ENCODE results near the gene MRPL44. TPM values are rescaled to one million over a fixed set of nuclear protein-coding genes. Genes with fewer than 3 reads are reported as not detected.

MRPL44 gene
- total RNA-seq, 1 donor from 2014 or later = 70.8 TPM

- Mint-ChIP-seq H3K27ac (no peak overlapping the region), H3K9me3 (no peaks in the 10 kb centered on the region), H3K4me1 (no peaks in the 10 kb centered on the region), H3K36me3 (peaks cover 5% of the 10 kb centered on the region), H3K27me3 (ENCODE audit: insufficient read depth, low read depth) (peaks cover 2% of the 10 kb centered on the region), H3K4me3 (no peak overlapping the region)
- no peaks in the 10 kb centered on the region for H3K27me3 ChIP-seq
- H3K9me3 ChIP-seq (ENCODE audit: low read depth) = no peaks in the 10 kb centered on the region
- no peak overlapping the region for H2AFZ ChIP-seq (replicated peaks)
- no peaks in the 10 kb centered on the region for H4K20me1 ChIP-seq (ENCODE audit: low read depth)
- no peak for TF ChIP-seq EZH2 (IDR thresholded peaks at IDR 0.05)
- no peak for TF ChIP-seq CTCF (IDR thresholded peaks at IDR 0.05)
- TF ChIP-seq EZH2phosphoT487 (IDR thresholded peaks at IDR 0.05) = no peak
- no peak overlapping the region for H3K4me3 ChIP-seq
- no peak overlapping the region for H3K9ac ChIP-seq
- H3K4me1 ChIP-seq = no peaks in the 10 kb centered on the region
- no peak overlapping the region for H3K27ac ChIP-seq
- H3K79me2 ChIP-seq (ENCODE audit: low read depth) = no peaks in the 10 kb centered on the region
- no peak for DNase-seq (ENCODE audit: low spot score)
- no peak overlapping the region for H3K4me2 ChIP-seq
- no peaks in the 10 kb centered on the region for H3F3A ChIP-seq (ENCODE audit: low read depth)
- H3K36me3 ChIP-seq = no peaks in the 10 kb centered on the region
Observed at GRCh38 chr2:223980803-223981202, 23.5 kb downstream of the MRPL44 start.

- Histone ChIP-seq H3K36me3 (no peaks in the 10 kb centered on the region), H3F3A (ENCODE audit: low read depth) (no peaks in the 10 kb centered on the region), H3K4me2 (no peak overlapping the region), H3K9ac (no peak overlapping the region), H4K20me1 (ENCODE audit: low read depth) (no peaks in the 10 kb centered on the region), H3K4me3 (no peak overlapping the region), H3K9me3 (ENCODE audit: low read depth) (no peaks in the 10 kb centered on the region), H3K27ac (no peak overlapping the region), H2AFZ (replicated peaks) (no peak overlapping the region), H3K4me1 (no peaks in the 10 kb centered on the region), H3K27me3 (no peaks in the 10 kb centered on the region), H3K79me2 (ENCODE audit: low read depth) (no peaks in the 10 kb centered on the region)
- Mint-ChIP-seq H3K27me3 (ENCODE audit: insufficient read depth, low read depth) (peaks cover 2% of the 10 kb centered on the region), H3K9me3 (no peaks in the 10 kb centered on the region), H3K4me3 (no peak overlapping the region), H3K4me1 (no peaks in the 10 kb centered on the region), H3K36me3 (peaks cover 5% of the 10 kb centered on the region), H3K27ac (no peak overlapping the region)
- TF ChIP-seq EZH2 (IDR thresholded peaks at IDR 0.05) = no peak
- no peak for TF ChIP-seq CTCF (IDR thresholded peaks at IDR 0.05)
- no peak for TF ChIP-seq EZH2phosphoT487 (IDR thresholded peaks at IDR 0.05)
- DNase-seq (ENCODE audit: low spot score) = no peak
Observed at GRCh38 chr2:223981241-223981640, 24.0 kb downstream of the MRPL44 start.

- no peaks in the 10 kb centered on the region for H3K4me1 Mint-ChIP-seq
- no peak overlapping the region for H3K4me3 ChIP-seq
- DNase-seq (ENCODE audit: low spot score) = peak; percentile 58
- H3K27me3 Mint-ChIP-seq (ENCODE audit: insufficient read depth, low read depth) = peaks cover 3% of the 10 kb centered on the region
- no peaks in the 10 kb centered on the region for H3K79me2 ChIP-seq (ENCODE audit: low read depth)
- H3K27me3 ChIP-seq = no peaks in the 10 kb centered on the region
- H3K9ac ChIP-seq = no peak overlapping the region
- H3K9me3 Mint-ChIP-seq = no peaks in the 10 kb centered on the region
- H3K4me2 ChIP-seq = no peak overlapping the region
- peak overlapping the region; percentile 9 for H2AFZ ChIP-seq (replicated peaks)
- TF ChIP-seq EZH2phosphoT487 (IDR thresholded peaks at IDR 0.05) (no peak), EZH2 (IDR thresholded peaks at IDR 0.05) (no peak), CTCF (IDR thresholded peaks at IDR 0.05) (peak; percentile 40)
- peak overlapping the region; percentile 77 for H3K27ac Mint-ChIP-seq
- H4K20me1 ChIP-seq (ENCODE audit: low read depth) = no peaks in the 10 kb centered on the region
- H3K4me3 Mint-ChIP-seq = no peak overlapping the region
- no peak overlapping the region for H3K27ac ChIP-seq
- peaks cover 9% of the 10 kb centered on the region for H3K4me1 ChIP-seq
- no peaks in the 10 kb centered on the region for H3F3A ChIP-seq (ENCODE audit: low read depth)
- H3K9me3 ChIP-seq (ENCODE audit: low read depth) = no peaks in the 10 kb centered on the region
- H3K36me3 ChIP-seq = no peaks in the 10 kb centered on the region
- H3K36me3 Mint-ChIP-seq = peaks cover 4% of the 10 kb centered on the region
Observed at GRCh38 chr2:223989206-223989855, 32.1 kb downstream of the MRPL44 start.
